HG03139 (cell line): ENCODE data around the gene AGAP1.

Source experiments
- ATAC-seq: cut with Tn5 transposase; IDR thresholded peaks from one replicate; pipeline ENCODE4 v1.9.1; 2021; ENCODE audit not compliant: unreplicated experiment

Gene AGAP1

DNA sequence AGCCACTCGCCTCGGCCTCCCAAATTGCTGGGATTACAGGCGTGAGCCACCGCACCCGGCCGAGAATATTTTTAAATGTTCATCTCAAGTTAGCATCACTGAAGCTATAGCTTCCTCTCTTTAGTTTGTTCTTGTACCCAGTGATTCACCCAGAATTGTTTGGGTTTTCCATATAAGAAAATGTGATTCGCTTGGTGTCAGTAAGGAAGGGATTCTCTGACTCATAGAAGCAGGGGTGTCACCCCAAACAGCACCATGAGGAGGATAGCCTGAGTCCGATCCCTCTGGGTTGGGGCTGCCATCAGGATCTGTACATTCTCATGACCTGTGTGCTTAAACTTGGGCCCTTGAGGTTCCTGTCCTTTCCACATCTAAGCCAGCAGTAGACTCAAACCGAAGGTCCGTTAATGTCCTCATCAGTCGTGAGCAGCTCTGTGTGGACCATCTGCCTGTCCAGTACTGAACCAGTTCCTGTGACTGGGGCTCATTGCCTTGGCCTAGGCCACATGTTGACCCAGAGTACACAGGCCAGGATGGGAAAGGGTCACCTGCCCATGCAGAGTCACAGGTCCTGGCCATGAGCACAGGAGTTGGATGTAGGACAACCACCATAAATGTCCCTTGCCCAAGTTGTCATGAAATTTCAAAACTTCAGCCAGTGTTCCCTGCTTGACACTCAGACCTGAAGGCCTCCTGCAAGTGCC is 362.5 kb downstream of the AGAP1 start:
- ATAC-seq: no peak

DNA sequence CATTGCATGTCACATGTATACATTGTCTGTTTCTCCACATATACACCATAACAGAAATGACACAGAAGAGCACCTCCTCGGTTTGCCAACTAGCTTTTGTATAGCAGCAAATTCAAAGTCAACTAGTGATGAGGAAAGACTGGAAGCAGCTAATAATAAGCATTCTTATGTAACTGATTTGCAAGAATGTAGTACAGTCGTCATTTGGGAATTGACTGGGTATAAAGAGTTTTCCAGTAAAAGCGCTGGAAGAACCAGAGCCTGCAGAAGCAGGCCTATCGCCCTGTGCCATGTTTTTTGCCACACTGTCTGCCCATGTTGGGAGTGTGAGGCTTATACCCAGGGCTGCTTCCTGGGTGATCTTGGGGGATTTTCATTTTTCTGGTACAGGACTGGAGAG is 363.8 kb downstream of the AGAP1 start:
- ATAC-seq: no peak

DNA sequence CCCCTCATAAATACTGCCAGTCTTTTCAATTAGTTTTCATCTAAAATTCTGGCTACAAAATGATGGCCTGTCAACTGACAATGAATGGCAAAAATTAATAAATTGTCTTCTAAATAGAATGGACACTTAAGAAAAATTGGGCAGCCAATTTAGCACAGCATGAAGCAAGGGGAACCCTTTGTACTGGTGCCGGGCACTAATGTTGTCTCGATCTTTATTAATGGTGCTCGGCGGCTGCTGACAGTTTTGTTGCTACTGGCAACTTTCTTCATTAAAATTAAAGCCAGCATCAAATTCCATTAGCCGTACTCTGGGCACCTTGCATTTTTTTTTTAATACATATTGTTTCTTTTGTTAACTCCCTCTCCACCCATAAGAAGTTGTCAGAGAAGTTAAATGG is 365.0 kb downstream of the AGAP1 start:
- ATAC-seq: no peak

DNA sequence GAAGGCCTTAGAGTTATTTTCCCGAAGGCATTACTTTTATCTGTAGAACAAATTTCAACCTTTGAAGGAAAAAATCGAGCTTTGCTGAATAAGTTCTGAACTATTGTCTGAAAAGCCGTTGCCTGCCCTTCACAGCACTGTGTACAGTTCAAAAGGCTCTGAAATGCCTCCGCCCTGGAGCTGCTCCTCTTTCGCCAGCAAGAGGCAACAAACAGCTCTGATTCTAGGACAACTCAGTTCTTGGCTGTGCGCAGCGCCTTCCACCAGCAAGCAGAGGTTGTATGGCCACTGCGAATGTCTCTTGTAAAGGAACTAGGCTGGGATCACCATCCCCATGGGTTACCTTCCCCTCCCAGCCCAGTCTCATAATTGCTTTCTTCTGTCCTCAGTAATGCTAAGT is 365.8 kb downstream of the AGAP1 start:
- no peak for ATAC-seq

DNA sequence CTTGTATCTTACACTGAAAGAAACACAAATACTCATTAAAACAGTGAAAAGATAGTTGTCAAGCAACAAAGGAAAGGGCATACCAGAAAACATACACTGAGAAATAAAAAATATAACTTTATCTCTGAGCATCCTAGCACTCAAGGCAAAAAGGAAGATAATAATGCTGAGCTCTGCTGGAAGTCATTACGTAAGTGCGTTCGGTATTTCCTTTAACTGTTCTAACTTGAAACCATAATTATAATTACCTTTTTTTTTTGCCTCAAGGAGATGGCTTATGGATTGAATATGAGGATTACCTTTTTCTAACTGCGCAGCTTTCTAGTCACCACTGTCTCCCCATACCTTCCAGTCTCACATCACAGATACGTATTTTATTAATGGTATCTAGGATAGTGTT is 366.3 kb downstream of the AGAP1 start:
- no peak for ATAC-seq

DNA sequence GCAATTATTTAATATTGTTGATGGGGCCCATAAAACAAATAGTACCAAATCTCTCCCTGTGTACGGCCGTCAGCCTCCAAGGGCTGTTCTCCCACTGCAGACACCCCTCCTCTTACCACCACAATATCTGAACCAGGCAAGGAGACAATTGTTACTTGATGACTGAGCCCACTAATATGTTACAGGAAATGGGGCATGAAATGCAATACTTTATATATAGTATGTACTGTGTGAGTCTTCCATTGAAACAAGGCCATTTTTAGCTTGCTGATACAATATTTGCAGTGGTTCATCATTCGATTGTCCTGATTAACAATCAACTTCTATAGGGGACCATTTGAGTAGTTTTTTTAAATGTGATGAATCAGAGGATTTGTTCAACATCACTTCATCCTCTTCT is 367.0 kb downstream of the AGAP1 start:
- no peak for ATAC-seq

DNA sequence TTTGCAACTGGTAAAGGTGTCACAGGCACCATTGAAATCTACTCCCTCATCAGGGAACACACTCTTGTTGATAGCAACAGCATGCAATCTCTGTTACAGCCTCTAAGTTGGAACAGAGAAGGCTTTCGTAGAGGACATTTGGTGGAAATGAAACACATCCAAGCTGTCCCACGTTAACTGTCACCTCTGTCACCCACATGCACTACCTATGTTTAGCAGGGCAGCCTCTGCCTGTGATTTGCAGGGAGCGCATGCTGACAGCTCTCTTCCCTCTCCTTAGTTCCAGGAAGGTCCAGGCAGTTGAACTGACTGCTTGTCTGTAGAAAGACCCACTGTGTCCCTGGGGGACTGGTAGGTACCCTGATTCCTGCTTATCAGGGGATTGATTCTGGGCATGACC is 367.5 kb downstream of the AGAP1 start:
- ATAC-seq: no peak

DNA sequence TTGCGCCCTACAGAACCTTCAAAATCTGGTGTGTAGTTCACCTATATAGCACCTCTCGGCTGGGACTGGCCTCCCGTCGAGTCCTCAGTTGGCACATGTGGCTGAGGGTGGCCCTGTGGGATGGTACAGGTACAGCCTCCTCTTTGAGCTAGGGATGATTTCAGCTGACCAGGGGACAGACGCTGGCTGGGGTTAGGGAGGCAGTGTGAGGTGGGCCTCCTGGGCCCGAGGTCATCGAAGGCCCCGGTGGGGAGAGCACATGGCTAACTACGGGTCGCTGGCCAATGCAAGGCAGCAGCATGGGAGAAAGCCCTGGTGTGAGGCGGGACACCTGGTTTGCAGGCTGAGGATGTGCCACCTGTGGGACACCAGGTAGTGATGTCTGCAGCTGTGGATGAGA is 369.6 kb downstream of the AGAP1 start:
- no peak for ATAC-seq

DNA sequence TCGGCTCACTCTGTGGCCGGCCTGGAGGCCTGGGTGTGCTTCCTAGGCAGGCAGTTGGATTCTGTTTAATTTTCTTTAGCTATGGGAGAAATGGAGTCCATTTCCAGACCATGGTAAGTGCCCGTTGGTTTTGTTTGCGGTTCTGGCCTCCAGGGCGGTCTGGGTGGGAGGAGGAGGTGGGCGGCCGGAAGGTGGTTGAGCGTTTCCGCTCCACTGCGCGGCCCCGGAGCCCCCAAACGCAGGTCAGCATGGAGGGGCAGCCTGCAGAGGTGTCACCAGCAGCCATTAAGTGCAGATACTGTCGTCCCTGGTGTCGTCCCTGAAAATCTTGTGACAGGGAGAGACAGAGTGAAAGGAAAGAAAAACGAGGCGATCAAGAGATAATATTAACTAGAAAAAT is 370.5 kb downstream of the AGAP1 start:
- ATAC-seq: no peak

DNA sequence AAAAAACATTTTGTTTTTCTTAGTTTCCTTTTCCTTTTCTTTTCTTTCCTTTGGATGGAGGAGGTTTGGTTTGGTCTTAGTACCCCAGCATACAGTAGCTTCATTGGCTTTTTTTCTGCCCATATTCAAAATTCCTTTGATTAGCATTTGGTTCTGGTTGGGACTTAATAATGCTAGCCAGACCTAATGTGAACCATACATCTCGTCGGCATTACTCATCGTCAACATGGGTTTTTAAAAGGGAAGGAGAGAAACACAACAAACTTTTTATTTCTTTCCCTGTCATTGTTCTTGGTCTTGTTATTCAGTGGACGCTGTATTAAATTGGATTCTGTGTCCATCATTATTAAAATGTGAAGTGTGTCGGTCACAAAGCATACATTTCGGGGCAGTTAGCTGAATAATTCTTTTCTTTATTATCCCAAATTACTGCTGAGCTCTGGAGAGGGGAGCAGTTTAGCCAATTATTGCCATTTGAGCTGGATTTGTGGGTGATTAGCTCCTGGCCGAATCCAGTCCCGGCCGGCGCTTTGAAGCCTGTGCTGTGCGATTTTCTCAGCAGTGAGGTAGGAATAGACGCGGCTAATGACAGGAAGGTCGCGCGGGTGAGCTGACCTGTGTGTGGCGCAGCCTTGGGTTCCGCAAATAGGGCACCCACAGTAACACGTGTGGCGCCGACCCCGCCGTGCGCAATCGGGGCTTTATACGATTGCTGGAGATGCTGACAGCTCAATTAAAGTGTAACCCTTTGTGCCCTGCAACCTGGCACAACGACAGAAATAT is 371.1 kb downstream of the AGAP1 start:
- ATAC-seq: no peak

DNA sequence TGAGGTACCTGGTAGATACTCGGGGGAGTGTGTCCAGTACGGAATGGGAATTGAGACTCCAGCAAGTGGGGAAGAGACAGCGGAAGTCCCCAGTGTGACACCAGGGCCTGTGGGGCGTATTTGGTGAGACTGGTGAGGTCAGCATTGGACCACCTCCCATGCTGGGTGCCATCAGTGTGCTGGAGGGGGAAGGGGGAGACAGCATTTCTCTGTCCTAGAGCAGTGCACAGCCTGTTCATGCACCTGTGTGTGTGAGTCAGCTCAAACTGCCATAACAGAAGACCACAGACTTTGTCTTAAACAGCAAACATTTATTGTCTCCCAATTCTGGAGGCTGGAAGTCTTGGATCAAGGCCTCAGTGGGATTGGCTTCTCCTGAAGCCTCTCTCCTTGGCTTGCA is 372.5 kb downstream of the AGAP1 start:
- ATAC-seq: no peak

DNA sequence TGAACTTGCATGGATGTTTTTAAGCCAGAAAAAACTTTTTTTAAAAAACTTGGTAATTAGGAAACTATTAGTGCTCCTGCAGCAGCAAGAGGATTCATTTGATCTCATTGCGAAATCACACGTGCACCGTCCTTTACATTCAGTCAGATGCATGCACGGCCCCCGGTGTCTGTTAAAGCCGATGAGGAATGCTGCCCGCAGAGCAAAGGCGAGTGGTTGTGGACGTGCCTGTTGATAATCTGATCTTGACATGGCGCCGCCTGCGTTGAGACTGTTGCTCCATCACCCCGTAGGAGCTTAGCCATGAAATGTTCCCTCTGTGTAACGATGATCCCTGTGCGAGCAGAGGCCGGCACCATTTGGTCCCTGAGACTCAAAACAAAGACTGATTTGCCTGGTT is 374.4 kb downstream of the AGAP1 start:
- ATAC-seq: no peak

DNA sequence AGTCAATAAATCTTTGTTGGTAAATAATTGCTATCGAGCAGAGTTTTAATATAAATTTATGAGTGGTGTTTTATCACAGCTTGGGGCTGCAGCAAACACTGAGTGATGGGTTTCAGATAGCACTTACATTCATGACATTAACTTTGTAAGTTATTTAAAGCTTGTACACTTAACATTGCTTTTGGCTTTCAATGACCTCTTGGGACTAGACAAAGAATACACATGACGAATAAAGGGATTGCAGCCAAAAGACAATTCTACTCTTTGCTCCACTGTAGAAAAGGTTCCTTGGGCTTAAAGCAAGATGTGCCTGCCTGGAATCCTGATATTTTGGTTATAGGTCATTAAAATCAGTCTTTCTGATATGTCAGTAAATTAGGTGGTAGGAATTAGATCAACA is 374.8 kb downstream of the AGAP1 start:
- no peak for ATAC-seq

DNA sequence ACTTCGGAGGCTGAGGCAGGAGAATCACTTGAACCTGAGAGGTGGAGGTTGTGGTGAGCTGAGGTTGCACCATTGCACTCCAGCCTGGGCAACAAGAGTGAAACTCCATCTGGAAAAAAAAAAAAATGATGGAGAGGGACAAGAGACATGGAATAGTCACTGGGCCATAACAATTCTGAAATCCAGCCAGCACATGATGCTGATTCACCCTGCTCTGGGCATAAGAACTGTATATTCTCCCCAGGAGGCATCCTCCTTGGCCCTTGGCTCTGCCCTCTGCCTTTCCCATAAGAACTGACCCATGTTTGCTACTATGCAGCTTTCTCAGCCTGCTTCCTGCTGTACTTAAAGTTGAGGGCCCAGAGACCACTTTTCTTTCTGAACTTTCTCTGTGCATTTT is 376.7 kb downstream of the AGAP1 start:
- no peak for ATAC-seq

DNA sequence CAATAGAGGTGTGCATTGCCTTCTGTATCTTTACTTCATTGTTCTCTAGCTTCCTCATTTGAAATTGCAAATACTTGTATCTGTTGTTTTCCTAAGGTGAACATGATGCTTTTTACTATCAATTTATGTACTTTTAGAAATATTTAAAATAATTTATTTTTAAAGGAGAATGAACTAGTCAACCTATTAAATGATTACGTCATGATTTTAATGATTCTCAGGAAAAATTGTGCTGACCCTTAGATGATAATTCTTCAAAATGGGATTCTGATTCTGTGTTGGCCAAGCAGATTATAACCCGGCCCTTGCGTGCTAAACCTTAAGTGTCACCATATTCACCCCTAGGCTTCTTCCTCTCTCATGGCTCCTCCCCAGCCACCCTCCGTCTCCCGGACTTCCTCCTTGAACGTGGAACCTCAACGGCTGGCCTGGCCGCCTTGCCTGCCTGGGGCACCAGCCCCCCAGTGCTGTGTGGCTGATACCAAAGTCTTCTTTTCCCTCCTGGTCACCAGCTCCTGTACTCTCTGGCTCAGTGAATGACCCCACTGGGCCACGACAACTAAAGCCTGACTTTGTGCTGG is 382.3 kb downstream of the AGAP1 start:
- ATAC-seq: no peak

DNA sequence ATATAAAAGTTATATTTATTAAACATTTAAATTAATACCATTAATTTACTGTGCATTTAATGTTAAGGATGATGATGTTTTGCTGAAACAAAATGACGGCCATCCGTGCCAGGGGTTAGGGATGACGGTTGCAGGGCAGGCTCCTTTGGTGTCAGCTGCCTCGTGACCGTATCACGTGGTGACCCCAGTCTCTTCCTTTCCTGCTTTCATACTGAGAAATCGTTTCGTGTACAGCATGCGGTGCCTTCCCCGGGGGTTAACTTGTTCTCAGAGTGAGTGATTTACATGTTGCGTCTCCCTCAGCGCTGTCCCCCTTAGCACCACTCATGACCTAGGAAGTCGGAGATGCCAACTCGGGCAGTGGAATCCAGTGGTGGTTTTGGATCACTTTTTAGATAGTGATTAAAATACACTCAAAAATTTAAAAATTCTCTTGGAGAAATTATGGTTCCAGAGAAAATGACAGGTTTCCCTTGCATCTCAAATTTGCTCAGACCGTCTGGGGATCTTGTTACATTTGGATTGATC is 383.5 kb downstream of the AGAP1 start:
- no peak for ATAC-seq

DNA sequence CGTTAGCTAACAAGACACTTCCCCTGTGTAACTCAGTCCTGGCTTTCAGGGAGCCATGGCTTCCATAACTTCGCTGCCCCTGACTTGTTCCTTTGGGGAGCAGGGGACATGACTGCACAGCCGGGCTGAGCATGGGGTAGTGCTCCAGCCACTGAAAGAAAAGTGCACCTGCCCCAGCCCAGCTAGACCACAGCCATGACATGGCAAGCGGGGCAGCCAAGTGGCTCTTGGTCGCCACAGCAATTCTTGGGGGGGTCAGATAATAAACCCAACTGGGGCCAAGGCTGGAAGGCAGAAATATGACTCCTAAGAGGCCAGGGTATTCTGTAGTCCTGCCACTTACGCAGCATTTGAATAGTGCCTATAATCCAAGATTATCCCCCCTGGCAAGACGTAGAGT is 385.3 kb downstream of the AGAP1 start:
- no peak for ATAC-seq

DNA sequence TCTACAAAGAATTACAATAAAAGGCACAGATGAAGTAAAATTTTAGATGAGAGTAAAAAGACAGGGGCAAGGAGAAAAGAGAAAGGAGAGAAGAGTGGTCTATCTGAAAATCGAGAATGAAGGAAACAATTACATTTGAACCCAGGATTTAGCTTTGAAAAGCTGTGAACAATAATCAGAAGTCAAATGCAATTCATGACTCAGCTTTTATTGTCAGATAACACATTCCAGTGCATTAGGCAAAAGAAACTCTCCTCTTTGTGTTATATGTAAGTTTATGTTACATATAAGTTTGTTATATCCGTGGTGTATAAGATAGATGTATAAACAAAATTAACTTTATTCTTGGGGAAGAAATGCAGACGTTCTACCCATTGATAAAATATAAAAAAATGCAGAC is 389.8 kb downstream of the AGAP1 start:
- ATAC-seq: no peak

DNA sequence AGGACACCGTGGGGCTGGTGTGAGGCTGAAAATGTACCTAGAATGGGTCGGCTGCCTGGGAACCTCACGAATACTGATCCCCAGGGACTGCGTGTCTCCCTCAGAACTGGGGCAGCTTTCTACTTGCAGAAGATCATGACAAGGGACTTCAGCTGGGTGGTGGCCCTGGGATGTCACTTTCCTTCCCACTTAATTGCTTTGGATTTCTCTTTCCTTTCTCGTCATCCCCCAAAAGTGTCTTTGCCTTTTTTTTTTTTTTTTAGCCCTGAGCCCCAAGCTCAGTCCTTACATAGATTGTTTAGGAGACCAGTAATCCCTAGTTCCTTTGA is 395.4 kb downstream of the AGAP1 start:
- ATAC-seq: no peak

DNA sequence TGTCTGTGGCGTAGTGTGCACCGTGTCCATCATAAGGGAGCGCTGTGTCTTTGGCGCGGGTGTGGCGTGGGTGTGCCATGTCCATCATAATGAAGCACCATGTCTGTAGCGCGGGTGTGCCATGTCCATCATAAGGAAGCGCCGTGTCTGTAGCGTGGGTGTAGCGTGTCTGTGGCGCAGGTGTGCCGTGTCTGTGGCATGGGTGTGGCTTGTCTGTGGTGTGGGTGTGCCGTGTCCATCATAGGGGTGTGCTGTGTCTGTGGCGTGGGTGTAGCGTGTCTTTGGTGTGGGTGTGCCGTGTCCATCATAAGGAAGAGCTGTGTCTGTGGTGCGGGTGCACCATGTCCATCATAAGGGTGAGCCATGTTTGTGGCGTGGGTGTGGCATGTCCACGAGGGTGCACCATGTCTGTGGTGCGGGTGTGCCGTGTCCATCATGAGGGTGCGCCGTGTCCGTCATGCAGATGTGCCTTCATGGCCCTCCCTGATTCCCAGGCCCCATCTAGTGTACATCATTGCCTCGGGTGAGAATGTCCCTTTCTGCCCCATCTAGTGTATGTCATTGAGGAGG is 399.4 kb downstream of the AGAP1 start:
- no peak for ATAC-seq

DNA sequence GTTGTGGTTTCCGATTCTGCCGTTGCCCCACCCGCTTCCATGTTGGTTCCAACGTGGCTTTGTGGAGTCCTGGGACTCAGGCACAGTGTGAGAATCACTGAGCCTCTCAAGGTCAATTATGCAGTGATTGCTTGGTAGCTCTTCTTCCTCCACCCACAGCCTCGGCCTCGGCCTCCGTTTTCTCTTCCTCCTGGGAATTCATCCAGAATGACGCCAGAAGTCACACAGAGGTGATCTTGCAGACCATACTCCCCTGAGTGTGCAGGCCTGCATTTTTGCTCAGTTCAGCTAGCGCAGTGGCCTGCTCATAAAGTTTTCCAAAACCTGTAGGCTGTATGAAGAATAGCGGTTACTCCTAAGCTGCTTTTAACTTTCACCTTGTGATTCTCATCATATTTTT is 401.0 kb downstream of the AGAP1 start:
- no peak for ATAC-seq

DNA sequence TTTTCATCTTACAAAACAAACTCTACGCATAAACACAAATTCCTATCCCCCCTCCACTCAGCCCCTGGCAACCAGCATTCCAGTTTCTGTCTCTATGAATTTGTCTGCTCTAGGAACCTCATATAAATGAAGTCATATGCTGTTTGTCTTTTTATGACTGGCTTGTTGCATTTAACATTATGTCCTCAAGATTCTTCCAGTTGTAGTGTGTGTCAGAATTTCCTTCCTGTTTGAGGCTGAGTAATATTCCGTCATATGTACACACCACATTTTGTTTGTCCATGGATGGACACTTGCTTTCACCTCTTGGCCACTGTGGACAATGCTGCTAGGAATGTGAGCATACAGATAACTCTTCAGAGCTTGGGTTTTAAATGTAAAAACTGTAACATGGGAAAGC is 402.2 kb downstream of the AGAP1 start:
- ATAC-seq: no peak
